NCI-H2171 treated with DMSO at 0.1 percent for 48 hours (cell line): ENCODE results near the gene HORMAD2.
A peak's percentile ranks its signal among the peaks of the same experiment; 100 is the strongest.
"Not testable (repeated sequence)": the region's sequence is repeated elsewhere in the genome, so short reads cannot be mapped to it uniquely, and the experiment has no call there.

Experiments used
- DNase-seq: peaks from one replicate; lab custom pipeline; 2025; lab: John Stamatoyannopoulos, UW

HORMAD2 gene

GRCh38 chr22:30211124-30211820 lies 131.0 kb downstream of the HORMAD2 start:
- no peak for DNase-seq

GRCh38 chr22:30212363-30212995 lies 132.2 kb downstream of the HORMAD2 start:
- DNase-seq = no peak

GRCh38 chr22:30212996-30213441 lies 132.8 kb downstream of the HORMAD2 start:
- no peak for DNase-seq

GRCh38 chr22:30214703-30215407 lies 134.6 kb downstream of the HORMAD2 start:
- DNase-seq = peak; percentile 49

- not testable (repeated sequence) for DNase-seq
These were observed 136.0 kb downstream of the HORMAD2 start for GRCh38 chr22:30216272-30216671.

GRCh38 chr22:30216710-30217109 lies 136.4 kb downstream of the HORMAD2 start:
- DNase-seq = no peak

GRCh38 chr22:30217698-30218560 lies 137.7 kb downstream of the HORMAD2 start:
- no peak for DNase-seq

GRCh38 chr22:30219049-30219654 lies 138.9 kb downstream of the HORMAD2 start:
- no peak for DNase-seq

- DNase-seq = no peak
These were observed 139.5 kb downstream of the HORMAD2 start for GRCh38 chr22:30219668-30220278.

GRCh38 chr22:30220338-30221012 lies 140.2 kb downstream of the HORMAD2 start:
- DNase-seq = no peak

- DNase-seq = no peak
These were observed 141.1 kb downstream of the HORMAD2 start for GRCh38 chr22:30221121-30221992.

- DNase-seq = no peak
These were observed 142.1 kb downstream of the HORMAD2 start for GRCh38 chr22:30222321-30222720.

GRCh38 chr22:30223303-30223702 lies 143.0 kb downstream of the HORMAD2 start:
- DNase-seq = no peak

- DNase-seq = no peak
These were observed 144.0 kb downstream of the HORMAD2 start for GRCh38 chr22:30224161-30224857.

GRCh38 chr22:30225220-30225927 lies 145.1 kb downstream of the HORMAD2 start:
- DNase-seq = no peak

- DNase-seq = no peak
These were observed 146.0 kb downstream of the HORMAD2 start for GRCh38 chr22:30226192-30226832.
